Activated CD4-positive, alpha-beta T cell treated with anti-CD3 and anti-CD28 coated beads, Interleukin-2, amount 10 ng/mL, durations not matched to agents 7 days and 5 days (primary cell): ENCODE measurements around the gene DLGAP4. TPM values are rescaled to one million over a fixed set of nuclear protein-coding genes. Genes with fewer than 3 reads are reported as not detected.

Source experiments
- CTCF ChIA-PET: fragments of 350-600 bp; sonication (Branson Sonifier 250); formaldehyde crosslinking; loops from one replicate; lab custom pipeline; 2021; ENCODE audit warnings: antibody characterized with exemption; lab: Charles Lee
- POLR2A ChIA-PET: fragments of 350-600 bp; sonication (Branson Sonifier 250); formaldehyde crosslinking; loops from one replicate; lab custom pipeline; 2021; ENCODE audit warnings: antibody characterized with exemption; lab: Charles Lee
- DNase-seq: peaks from one replicate; pipeline ENCODE4 v3.0.0-alpha.2; 2020
- H3K27ac Mint-ChIP-seq: one replicate; pipeline ENCODE4 v1.8.0; 2021; ENCODE audit warnings: mild to moderate bottlenecking, moderate library complexity, mixed read lengths
- H3K27me3 Mint-ChIP-seq: one replicate; pipeline ENCODE4 v1.8.0; 2021; ENCODE audit warnings: mixed read lengths
- H3K36me3 Mint-ChIP-seq: one replicate; pipeline ENCODE4 v1.8.0; 2021; ENCODE audit warnings: low read depth, mixed read lengths
- H3K4me1 Mint-ChIP-seq: one replicate; pipeline ENCODE4 v1.8.0; 2021; ENCODE audit warnings: mixed read lengths
- H3K4me3 Mint-ChIP-seq: one replicate; pipeline ENCODE4 v1.8.0; 2021; ENCODE audit warnings: mild to moderate bottlenecking, moderate library complexity, mixed read lengths
- H3K9me3 Mint-ChIP-seq: one replicate; pipeline ENCODE4 v1.8.0; 2021; ENCODE audit warnings: mixed read lengths
- total RNA-seq, 2 experiments: library from RNA; stranded (reverse); gene quantifications; one replicate each; pipeline ENCODE4 v1.2.3, GENCODE V29; 2021

DLGAP4 gene
- total RNA-seq, 2 experiments from 2014 or later, result 26.2 to 29.5 TPM

DNA sequence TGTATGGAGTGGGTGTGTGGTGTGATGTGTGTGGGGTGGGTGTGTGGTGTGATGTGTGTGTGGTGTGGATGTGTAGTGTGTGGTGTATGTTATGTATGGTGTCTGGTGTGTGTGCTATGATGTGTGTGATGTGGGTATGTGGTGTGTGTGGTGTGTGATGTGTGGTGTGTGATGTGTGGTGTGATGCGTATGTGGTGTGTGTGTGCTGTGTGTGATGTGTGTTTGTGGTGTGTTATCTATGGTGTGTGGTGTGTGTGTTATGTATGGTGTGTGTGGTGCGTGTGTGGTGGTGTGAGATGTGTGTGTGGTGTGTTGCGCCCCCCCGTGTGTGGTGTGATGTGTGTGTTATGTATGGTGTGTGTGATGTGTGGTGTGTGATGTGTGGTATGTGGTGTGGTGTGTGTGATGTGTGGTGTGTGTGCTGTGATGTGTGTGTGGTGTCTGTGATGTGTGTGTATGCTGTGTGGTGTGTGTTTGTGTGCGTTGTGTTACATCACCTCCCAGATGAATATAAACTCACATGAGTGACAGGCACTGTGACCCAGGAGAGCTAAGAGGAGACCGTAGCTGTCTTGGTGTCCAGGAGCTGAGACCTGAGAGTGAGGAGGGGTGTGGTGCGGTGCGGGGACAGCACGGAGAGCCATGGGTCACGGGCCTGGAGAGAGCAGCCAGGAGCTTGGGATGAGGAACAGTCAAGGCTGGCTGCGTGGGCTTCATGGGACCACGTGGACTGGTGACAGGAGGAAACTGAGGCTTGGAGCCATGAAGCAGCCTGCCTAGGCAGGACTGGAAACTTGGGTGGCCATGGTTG lies 8.8 kb downstream of the DLGAP4 start:
- H3K27me3 Mint-ChIP-seq, result peaks cover 3% of the 10 kb centered on the region
- H3K27ac Mint-ChIP-seq, result no peak overlapping the region

DNA sequence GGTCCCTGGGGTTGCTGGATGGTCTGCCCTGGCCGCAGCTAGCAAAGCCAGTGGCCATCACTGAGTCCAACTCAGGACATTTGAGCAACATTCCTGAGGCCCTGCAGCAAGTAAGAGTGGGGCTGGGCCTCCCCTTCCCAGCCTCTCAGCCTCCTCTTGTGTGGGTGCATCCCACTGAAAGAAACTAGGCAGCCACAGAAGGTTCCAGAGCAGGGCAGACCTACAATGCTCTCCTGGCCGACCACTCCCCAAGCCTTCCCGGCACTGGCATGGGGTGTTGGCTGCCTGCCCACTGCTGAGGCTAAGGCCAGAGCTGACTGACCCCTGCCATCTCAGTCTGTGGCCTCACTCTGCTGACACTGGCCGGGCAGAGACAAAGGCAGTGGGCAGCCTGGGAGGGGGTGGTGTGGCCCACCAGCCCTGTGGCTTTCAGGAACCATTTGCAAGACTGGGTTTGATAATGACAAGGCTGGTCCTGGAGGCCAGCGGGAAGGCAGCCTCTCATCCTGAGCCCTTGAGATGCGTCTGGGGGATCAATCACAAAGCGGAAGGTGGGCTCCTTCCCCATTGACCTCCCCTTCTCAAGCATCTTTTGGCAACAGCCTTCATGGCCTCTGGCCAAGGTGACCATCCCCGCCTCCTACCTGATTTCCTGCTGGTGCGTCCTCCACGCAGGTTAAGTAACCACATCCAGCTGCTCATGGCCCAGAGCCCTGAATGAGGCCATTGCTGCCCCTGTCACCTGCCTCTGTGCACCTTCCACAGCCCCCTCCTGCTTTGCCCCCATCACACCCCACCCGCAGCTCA lies 9.6 kb downstream of the DLGAP4 start:
- no peak overlapping the region for H3K4me3 Mint-ChIP-seq
- no peak for DNase-seq
- H3K27me3 Mint-ChIP-seq, result peaks cover 3% of the 10 kb centered on the region
- H3K36me3 Mint-ChIP-seq, result no peaks in the 10 kb centered on the region
- CTCF ChIA-PET, result interaction anchor here (1.3 kb wide), 1 partner anchor 84 kb away, joined by 4 read pairs; no protein-coding TSS in a partner anchor
- H3K9me3 Mint-ChIP-seq, result no peaks in the 10 kb centered on the region
- no peaks in the 10 kb centered on the region for H3K4me1 Mint-ChIP-seq
- POLR2A ChIA-PET, result no interaction called here
- no peak overlapping the region for H3K27ac Mint-ChIP-seq

More for the DNA sequence above, 8.8 kb downstream of the DLGAP4 start:
- no peaks in the 10 kb centered on the region for H3K9me3 Mint-ChIP-seq
- no peaks in the 10 kb centered on the region for H3K4me1 Mint-ChIP-seq
- no peak overlapping the region for H3K4me3 Mint-ChIP-seq
- no peaks in the 10 kb centered on the region for H3K36me3 Mint-ChIP-seq
- no peak for DNase-seq
- CTCF ChIA-PET, result no interaction called here
- POLR2A ChIA-PET, result no interaction called here

DNA sequence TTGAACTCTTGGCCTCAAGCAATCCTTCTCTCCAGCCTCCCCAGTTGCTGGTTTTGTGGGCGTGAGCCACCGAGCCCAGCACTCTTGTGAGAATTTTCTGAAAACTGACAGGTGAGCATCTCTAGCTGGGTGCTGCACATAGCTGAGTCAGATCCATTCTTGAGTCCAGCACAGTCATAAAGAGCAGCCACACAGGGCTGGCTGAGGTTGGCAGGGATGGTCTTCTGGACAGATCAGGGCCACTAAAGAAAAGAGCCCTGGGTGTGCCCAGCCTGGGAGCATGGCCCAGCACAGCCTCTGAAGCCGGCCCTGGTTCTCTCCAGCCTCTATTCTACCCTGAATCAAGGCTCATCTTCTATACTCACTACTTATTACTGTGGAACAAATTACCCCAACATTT lies 11.5 kb downstream of the DLGAP4 start:
- DNase-seq, result no peak
- ChIA-PET CTCF (no interaction called here), POLR2A (no interaction called here)
- no peak overlapping the region for H3K4me3 Mint-ChIP-seq
- H3K27me3 Mint-ChIP-seq, result no peaks in the 10 kb centered on the region
- no peaks in the 10 kb centered on the region for H3K36me3 Mint-ChIP-seq
- no peaks in the 10 kb centered on the region for H3K4me1 Mint-ChIP-seq
- H3K9me3 Mint-ChIP-seq, result no peaks in the 10 kb centered on the region
- H3K27ac Mint-ChIP-seq, result no peak overlapping the region

- no peak for DNase-seq
- no peak overlapping the region for H3K27ac Mint-ChIP-seq
- no peak overlapping the region for H3K4me3 Mint-ChIP-seq
- H3K36me3 Mint-ChIP-seq, result no peaks in the 10 kb centered on the region
- CTCF ChIA-PET, result no interaction called here
- H3K9me3 Mint-ChIP-seq, result no peaks in the 10 kb centered on the region
- no peaks in the 10 kb centered on the region for H3K4me1 Mint-ChIP-seq
- H3K27me3 Mint-ChIP-seq, result peaks cover 1% of the 10 kb centered on the region
- POLR2A ChIA-PET, result no interaction called here
Observed at GRCh38 chr20:36318166-36318565, 12.0 kb downstream of the DLGAP4 start.

GRCh38 chr20:36319356-36320260 lies 13.5 kb downstream of the DLGAP4 start:
- peaks cover 3% of the 10 kb centered on the region for H3K27me3 Mint-ChIP-seq
- H3K9me3 Mint-ChIP-seq, result peaks cover 2% of the 10 kb centered on the region
- no peaks in the 10 kb centered on the region for H3K4me1 Mint-ChIP-seq
- no peaks in the 10 kb centered on the region for H3K36me3 Mint-ChIP-seq
- CTCF ChIA-PET, result interaction anchor here (0.6 kb wide), 1 partner anchor 163 kb away, joined by 3 read pairs; no protein-coding TSS in a partner anchor
- H3K4me3 Mint-ChIP-seq, result no peak overlapping the region
- no peak overlapping the region for H3K27ac Mint-ChIP-seq
- POLR2A ChIA-PET, result no interaction called here
- no peak for DNase-seq

- Mint-ChIP-seq H3K27ac (no peak overlapping the region), H3K4me1 (no peaks in the 10 kb centered on the region), H3K27me3 (peaks cover 9% of the 10 kb centered on the region), H3K36me3 (no peaks in the 10 kb centered on the region), H3K4me3 (no peak overlapping the region), H3K9me3 (peaks cover 9% of the 10 kb centered on the region)
- CTCF ChIA-PET, result no interaction called here
- no peak for DNase-seq
- POLR2A ChIA-PET, result no interaction called here
Observed at GRCh38 chr20:36320261-36320897, 14.2 kb downstream of the DLGAP4 start.

- H3K27me3 Mint-ChIP-seq, result peaks cover 13% of the 10 kb centered on the region
- H3K9me3 Mint-ChIP-seq, result peaks cover 10% of the 10 kb centered on the region
- no peak overlapping the region for H3K27ac Mint-ChIP-seq
- DNase-seq, result no peak
- no peaks in the 10 kb centered on the region for H3K36me3 Mint-ChIP-seq
- H3K4me3 Mint-ChIP-seq, result no peak overlapping the region
- H3K4me1 Mint-ChIP-seq, result no peaks in the 10 kb centered on the region
- POLR2A ChIA-PET, result interaction anchor here (0.5 kb wide), 1 partner anchor 378 kb away, joined by 7 read pairs; no protein-coding TSS in a partner anchor
- CTCF ChIA-PET, result no interaction called here
Observed at GRCh38 chr20:36320898-36321695, 15.0 kb downstream of the DLGAP4 start.

DNA sequence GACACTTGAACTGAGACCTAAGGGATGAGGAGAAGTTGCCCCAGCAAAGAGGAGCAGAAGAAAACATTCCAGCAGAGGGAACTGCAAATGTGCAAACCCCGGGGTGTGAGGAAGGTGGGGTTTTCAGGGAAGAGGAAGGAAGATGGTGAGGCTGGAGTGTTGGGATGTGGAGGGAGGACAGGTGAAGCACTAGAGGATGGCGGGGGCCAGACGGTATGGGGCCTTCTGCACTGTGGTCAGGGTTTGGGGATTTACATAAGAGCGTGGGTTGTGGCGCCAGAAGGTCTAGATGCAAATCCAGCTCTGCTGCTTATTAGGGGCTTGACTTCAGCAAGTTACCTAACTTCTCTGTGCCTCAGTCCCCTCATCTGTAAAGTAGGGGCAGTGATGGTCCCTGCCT lies 16.0 kb downstream of the DLGAP4 start:
- no peak overlapping the region for H3K4me3 Mint-ChIP-seq
- no peaks in the 10 kb centered on the region for H3K36me3 Mint-ChIP-seq
- peaks cover 14% of the 10 kb centered on the region for H3K27me3 Mint-ChIP-seq
- H3K4me1 Mint-ChIP-seq, result no peaks in the 10 kb centered on the region
- DNase-seq, result no peak
- CTCF ChIA-PET, result no interaction called here
- POLR2A ChIA-PET, result no interaction called here
- peaks cover 10% of the 10 kb centered on the region for H3K9me3 Mint-ChIP-seq
- no peak overlapping the region for H3K27ac Mint-ChIP-seq

DNA sequence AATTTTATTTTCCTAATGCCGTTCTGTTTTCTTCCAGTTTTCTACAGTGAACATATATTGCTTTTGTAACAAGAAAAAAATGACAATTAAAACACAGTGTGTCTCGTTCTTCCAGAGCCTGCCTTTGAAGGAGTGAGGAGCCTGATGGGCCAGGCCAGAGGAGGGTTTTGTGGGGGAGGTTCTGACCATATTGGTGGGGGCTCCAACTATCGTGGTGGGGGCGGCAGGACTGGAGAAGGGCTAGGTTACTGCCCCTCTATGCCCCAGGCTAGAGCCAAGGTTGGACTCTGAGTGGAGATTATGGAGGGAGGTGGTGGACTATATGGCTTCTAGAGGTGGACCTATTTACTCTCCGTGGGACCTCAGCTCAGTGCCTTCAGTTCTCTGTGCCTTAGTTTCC lies 24.0 kb downstream of the DLGAP4 start:
- Mint-ChIP-seq H3K9me3 (peaks cover 4% of the 10 kb centered on the region), H3K27ac (no peak overlapping the region), H3K4me1 (no peaks in the 10 kb centered on the region), H3K27me3 (peaks cover 31% of the 10 kb centered on the region), H3K4me3 (no peak overlapping the region), H3K36me3 (no peaks in the 10 kb centered on the region)
- ChIA-PET POLR2A (no interaction called here), CTCF (interaction anchor here (0.6 kb wide), 1 partner anchor 532 kb away, joined by 5 read pairs; no protein-coding TSS in a partner anchor)
- DNase-seq, result no peak

DNA sequence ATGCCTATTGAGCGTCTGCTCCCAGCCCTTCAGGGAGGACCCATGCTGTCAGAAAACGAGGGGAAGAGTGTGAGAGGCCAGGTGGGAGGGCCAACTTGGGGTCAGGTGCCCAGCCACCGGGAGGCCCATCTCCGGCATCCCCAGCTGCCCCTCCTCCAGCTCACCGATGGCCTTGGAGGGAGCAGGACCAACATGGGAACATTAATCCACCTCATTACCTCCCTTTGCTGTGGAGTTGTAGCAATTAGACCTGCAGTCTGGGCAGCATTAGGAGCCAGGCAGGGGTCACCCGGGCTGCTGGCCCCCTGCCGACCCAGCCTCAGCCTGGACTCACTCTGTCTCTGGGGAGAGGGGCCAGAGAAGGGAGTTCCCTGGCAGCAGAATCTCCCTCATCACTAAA lies 25.1 kb downstream of the DLGAP4 start:
- Mint-ChIP-seq H3K4me1 (no peaks in the 10 kb centered on the region), H3K36me3 (no peaks in the 10 kb centered on the region), H3K27me3 (peaks cover 23% of the 10 kb centered on the region), H3K4me3 (no peak overlapping the region), H3K9me3 (no peaks in the 10 kb centered on the region), H3K27ac (no peak overlapping the region)
- POLR2A ChIA-PET, result no interaction called here
- CTCF ChIA-PET, result no interaction called here
- DNase-seq, result no peak

DNA sequence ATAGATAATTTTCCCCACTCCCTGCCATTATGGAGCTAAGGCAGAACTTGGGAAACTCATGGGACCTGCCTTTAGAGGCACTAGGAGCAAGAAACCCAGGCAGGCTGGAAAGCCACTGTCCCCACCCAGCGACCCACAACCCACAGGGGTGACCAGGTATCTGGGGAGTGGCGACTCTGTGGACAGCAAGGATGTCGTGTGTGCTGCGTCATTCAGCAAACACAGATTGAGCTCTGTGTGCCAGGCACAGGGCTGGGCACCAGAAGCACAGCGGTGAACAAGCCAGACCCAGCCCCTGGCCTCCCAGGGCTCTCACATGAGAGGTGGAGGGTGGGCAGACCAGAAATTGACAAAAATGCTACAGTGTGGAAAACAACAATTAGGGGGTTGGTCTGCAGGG lies 27.7 kb downstream of the DLGAP4 start:
- no peaks in the 10 kb centered on the region for H3K4me1 Mint-ChIP-seq
- no peak for DNase-seq
- no peak overlapping the region for H3K27ac Mint-ChIP-seq
- POLR2A ChIA-PET, result no interaction called here
- peaks cover 23% of the 10 kb centered on the region for H3K27me3 Mint-ChIP-seq
- H3K4me3 Mint-ChIP-seq, result no peak overlapping the region
- no peaks in the 10 kb centered on the region for H3K36me3 Mint-ChIP-seq
- CTCF ChIA-PET, result no interaction called here
- no peaks in the 10 kb centered on the region for H3K9me3 Mint-ChIP-seq
